A172 (cell line): ENCODE measurements around the gene CFAP298. TPM values are rescaled to one million over a fixed set of nuclear protein-coding genes. Genes with fewer than 3 reads are reported as not detected.

Experiments used
- DNase-seq: peaks from one replicate; pipeline ENCODE4 v3.0.0-alpha.2; 2015; ENCODE audit warnings: low spot score
- total RNA-seq: library from RNA; depleted of rRNA; stranded (reverse); fragments of >200 nt; shearing (Covaris generic); gene quantifications from 2 replicates; pipeline ENCODE4 v1.2.3, GENCODE V29; 2014

CFAP298 gene
- total RNA-seq, 1 experiment from 2014 or later, result 116 TPM

DNA sequence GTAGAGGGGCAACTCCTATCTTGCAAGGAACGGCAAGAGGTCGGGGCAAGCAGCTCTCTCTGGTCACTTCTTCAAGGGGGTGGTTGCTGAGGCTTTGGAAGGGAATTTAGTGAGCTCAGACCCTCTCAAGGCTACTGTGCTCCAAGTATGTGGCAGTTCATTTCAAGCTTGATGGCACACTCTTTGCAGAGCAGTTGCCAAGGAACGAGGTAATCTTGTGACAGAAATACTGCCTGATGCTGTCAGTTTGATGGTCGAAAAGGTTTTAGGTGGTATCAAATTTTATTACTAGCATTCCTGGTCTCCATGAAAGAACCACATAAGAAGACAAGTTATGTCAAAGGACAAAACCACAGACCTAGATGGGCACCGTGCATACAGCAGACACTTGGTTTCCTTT lies 13.1 kb downstream of the CFAP298 start:
- DNase-seq, result no peak

GRCh38 chr21:32597205-32597604 lies 15.0 kb downstream of the CFAP298 start:
- DNase-seq, result peak; percentile 97

- no peak for DNase-seq
Observed at GRCh38 chr21:32595431-32595830, 16.7 kb downstream of the CFAP298 start.

DNA sequence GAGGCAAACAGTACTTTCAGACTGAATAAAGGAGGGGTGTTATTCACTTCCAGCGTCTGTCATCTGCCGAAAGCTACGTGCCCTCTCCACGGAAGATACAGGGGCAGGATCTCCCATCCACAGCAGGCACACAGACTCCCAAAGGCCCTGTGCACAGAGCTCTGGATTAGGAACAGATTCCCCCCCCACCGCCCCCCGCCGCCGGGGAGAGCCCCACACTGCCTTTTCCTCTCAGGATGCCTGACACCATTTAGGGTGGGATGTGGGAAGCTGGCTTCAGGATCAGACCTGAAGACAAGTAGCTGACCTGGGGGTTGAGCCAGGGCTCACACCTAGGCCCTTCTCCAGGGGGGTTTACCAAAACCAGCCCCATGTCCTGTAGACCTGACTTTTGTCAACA lies 18.5 kb downstream of the CFAP298 start:
- DNase-seq, result no peak

DNA sequence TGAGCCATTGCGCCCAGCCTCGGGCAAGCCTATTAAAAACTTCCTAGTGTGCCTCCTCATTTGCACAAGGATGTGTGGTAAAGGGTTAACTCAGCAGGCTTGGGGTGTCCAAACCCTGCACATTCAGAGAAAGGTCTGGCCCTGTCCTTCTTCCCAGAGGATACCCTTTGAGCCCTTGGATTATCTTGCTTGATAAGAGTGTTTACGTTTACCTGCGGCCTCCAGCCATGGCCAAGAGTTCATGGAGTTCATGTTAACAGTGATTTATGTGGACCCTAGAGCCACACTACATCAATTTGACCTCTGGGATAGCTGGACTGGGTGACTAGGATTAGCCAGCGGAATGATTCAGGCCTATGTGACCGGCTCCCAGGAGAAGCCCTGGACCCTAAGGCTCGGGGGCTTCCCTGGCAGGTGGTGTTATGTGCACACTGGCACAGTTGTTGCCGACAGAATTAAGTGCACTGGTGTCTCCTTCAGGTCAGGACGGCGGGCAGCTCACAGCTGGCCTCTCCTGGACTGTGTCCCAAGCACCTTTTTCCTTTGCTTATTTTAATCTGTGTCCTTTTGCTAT lies 19.2 kb downstream of the CFAP298 start:
- DNase-seq, result no peak

- no peak for DNase-seq
Observed at GRCh38 chr21:32590130-32590529, 22.0 kb downstream of the CFAP298 start.

DNA sequence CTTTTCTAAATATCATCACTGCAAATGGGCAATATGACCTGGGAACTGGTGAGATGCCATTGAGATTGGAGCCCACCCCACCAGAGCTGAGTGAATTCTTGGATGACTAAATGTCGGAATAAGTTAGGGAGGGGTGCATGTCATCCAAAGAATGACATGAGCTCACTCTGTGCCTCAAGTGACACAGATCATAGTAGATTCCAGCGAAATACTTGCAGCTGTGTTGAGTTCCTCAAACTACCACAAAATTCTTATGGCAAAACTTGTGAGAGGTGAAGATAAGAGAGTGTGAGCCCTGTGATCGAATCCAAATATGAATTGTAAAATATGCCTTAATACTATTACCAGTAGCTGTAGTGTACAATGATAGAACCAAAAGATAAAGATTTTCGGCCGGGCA lies 24.5 kb downstream of the CFAP298 start:
- DNase-seq, result no peak

DNA sequence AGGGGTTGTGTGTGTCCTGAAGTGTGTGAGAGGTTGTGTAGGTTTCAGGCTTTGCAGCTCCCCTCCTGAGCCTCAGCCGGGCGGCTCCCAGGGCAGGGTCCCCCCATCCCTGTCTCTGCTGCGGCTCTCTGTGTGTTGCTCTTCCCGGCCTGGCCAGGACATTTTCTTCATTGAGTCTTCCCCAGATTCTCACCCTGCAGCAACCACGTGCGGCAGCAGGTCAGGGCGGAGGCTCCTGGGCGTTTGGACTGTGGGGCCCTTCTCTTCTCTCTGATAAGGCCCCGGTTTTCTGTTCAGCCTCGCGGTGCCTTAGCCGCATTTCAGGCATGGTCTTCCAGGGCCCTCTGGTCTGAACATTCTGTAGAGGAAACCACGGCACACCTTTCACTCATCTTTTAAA lies 25.1 kb downstream of the CFAP298 start:
- no peak for DNase-seq

DNA sequence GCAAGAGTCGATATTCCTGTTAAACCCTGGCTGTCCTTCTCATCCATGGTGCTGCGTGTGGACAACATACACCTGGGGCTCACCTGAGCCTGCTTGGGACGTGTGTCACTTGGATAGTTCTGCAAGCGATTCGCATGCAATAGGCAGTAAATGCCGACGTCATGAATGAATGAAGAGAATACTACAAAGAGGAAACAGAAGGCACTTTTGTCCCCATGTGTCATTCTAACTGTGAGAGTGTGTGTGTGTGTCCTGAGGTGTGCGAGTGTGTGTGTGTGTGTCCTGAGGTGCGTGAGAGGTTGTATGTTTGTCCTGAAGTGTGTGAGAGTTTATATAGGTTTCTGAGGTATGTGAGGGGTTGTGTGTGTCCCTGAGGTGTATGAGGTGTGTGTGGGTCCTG lies 26.2 kb downstream of the CFAP298 start:
- DNase-seq, result no peak

DNA sequence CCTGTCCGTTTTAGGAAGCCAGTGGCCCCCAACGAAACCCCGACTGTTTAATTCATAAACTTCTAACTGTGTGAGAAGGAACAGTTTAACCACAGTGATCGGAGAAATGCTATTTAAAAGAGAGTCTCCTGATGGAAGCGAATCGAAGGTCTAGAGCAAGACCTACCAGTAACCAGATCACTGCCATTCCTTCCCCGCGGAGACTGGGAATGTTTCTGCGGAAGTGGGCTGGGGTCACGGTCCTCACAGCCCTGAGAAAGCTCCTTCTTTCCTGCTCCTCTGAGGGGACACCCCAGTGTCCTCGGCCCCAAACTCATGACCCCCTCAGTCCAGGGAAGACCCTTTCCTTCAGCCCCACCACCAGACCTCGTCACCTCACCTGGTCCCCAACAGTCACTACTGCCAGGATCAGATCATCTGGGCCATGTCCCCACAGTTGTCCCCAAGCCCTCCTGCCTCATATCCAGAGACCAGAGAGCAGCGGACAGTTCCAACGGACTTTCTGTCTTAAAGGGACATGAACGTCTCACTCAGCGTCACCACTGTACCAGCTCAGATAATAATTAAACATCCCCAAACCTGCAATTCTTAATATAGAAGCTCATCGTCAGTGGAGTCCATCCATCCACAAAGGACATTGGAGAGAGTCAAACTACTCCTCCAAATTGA lies 27.0 kb downstream of the CFAP298 start, which contains the start of gene TCP10L:
TCP10L (minus strand) TSS at position 482 of the 669 bp plus-strand sequence. CDS start 1,219 bp downstream, outside the sequence.
- DNase-seq, result no peak

DNA sequence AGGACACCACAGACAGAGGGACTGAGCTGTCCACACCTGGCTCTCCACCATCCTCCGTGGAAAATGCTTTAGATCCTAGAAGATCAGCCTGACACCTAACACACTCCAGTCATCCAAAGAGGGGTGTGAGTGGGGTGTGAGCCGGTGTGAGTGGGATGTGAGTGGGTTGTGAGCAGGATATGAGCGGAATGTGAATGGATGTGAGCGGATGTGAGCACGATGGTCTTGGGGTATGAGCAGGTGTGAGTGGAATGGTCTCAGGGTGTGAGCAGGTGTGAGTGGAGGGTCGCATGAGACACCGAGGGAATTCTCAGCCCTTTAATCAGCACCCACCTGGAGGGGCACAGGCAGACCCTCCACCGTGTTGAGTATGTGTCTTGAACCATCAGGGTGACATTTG lies 27.7 kb downstream of the CFAP298 start:
- no peak for DNase-seq

DNA sequence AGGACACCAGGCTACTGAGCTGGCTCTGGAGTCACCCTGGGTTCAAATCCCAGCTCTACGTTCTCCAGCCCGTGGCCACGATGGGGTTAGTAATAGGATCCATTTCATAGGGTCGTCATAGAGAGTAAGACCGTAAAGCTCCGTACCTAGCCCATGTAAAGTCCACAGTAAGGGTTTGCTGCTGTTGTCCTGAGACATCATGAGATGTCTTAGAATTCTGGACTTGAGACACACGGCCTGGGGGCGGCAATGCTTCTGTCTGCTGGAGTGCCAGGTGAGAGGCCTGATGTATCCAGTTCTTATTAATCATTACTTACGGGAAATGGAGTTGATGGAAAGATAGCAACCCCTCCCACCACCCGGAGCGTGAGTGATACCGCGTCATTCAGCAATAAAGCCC lies 30.4 kb downstream of the CFAP298 start:
- no peak for DNase-seq

DNA sequence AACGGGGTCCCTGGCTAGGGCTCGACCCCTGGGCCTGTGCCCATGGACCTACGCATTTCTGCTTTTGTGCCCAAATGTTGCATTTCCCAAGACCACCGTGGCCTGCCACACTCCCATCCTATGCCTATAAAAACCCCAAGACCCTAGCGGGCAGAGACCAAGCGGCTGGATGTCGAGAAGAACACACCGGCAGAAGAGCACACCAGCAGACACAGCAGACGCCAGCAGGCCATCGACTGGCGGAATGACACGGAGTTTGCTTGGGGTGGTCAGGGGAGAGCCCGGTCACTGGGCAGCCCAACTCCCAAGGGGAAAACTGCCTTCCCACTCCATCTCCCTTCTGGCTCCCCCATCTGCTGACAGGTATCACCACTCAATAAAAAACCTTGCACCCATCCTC lies 31.2 kb downstream of the CFAP298 start:
- DNase-seq, result no peak

DNA sequence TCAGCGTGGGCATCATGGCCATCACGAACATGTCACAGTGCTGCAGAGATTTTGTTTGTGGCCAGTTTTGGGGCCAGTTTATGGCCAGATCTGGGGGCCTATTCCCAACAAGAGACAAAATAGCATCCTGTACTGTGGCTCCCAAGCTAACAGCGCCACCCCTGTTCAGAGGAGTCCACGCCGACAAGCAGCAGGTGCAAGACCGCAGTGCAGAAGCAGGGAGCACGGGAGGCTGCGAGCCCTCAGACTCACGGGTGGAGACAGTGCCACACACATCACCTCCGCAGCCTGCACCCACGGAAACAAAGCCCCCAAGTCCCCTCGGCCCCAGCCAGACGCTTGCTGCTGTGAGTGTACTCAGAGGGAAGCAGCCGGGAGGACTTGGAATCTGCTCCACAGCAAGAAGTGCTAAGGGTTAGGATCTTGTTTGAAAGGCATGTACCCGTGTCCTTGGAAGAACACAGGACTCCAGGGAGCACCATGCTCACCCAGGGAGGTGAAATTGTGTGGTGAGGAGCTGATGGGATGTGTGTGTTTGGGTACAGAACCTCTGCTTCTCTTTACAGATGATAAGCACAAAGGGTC lies 34.0 kb downstream of the CFAP298 start:
- DNase-seq, result no peak

DNA sequence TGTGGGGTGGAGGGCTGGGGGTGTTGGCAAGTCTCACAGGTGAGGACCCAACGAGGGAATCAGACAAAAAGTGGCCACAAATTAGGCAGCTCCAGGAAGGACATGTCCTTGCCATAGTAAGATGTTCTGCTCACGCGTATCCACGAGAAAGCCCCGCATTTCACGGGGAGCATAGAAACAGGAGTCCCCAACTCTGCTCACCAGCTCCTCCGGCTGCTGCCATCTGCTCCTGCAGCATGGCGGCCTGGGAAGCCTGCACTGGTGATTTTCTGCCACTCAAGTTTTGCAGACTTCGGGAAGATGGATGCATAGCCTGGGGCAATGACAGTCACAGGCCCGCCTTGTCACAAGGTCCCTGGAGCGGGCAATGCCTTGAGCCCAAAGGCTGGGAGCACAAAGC lies 36.2 kb downstream of the CFAP298 start:
- DNase-seq, result no peak

DNA sequence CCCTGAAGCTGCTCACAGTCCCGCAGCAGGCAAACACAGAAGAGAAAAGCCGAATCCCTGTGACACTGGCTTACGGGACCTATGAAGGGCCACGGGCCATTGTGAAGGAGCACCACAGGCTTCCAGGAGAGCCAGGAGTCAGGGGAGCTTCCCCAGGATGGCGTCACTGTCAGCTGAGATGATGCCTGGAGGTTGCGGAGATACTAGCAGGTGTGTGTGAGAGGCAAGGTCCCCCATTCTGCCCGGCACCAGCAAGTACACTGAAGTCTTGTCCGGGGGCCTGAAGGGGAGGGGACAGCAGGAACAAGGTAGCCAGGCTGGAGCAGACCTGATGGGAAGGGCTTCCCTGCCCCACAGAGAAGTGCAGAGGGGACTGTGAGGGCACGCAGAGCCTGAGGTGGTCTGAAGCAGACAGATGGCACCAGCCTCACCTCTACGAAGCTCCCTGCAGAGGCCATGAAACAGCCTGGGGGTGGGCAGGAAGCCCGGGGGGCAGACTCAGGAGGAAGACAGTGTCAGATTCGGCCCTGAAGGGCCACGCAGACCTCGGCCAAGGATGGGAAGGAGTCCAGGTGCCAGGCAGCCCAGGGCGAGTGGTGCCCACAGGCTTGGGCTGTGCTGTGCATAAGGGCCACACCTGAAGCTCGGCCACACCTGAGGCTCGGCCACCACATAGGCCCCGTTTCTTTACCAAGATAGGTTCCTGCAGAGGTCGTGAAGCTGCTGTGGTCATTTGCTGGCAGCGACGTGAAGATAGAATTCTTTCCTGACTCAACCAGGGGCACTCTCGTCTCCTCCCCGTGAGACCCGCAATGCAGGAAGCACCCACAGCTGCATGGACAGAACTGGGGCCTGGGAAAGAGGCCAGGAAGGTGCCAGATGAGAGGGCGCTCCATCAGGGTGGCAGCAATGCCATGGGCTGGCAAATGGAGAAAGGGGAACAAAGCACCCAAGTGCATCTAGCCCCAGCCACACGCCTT lies 36.9 kb downstream of the CFAP298 start:
- DNase-seq, result no peak

DNA sequence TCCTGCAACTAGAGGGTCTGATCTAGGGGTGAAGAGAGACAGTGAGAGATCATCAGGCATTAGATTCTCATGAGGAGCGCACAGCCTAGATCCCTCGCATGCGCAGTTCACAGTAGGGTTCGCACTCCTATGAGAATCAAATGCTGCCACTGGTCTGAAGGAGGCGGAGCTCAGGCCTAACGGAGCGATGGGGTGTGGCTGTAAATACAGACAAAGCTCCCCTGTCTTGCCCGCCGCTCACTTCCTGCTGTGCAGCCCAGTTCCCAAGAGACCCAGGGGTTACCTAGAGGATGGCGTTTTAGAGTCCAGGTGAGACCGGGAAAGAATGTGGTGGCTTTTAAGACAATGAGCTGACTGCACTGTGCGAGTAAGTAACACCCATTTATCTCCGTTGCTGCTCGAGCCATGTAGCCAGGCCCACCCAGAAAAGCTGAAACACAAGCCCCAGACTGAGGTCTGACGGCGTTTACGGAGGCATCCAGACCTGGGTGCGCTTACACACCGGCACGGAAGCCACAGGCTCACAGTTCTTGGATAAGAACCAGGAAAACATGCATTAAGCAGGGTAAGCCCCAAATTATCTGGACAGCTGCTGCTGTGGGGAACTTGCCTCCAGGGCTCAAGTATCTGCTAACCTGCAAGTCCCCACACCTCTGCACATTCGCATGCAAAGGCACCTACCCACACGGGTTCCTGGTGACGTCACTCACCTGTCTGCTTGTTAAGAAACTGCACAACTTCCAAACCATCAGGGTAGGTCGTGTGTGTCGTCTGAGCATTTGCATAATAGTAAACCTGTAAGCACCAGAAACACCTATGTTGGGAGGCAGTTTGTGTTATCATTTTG lies 39.4 kb downstream of the CFAP298 start:
- DNase-seq, result no peak

- no peak for DNase-seq
Observed at GRCh38 chr21:32570456-32570855, 41.7 kb downstream of the CFAP298 start.

DNA sequence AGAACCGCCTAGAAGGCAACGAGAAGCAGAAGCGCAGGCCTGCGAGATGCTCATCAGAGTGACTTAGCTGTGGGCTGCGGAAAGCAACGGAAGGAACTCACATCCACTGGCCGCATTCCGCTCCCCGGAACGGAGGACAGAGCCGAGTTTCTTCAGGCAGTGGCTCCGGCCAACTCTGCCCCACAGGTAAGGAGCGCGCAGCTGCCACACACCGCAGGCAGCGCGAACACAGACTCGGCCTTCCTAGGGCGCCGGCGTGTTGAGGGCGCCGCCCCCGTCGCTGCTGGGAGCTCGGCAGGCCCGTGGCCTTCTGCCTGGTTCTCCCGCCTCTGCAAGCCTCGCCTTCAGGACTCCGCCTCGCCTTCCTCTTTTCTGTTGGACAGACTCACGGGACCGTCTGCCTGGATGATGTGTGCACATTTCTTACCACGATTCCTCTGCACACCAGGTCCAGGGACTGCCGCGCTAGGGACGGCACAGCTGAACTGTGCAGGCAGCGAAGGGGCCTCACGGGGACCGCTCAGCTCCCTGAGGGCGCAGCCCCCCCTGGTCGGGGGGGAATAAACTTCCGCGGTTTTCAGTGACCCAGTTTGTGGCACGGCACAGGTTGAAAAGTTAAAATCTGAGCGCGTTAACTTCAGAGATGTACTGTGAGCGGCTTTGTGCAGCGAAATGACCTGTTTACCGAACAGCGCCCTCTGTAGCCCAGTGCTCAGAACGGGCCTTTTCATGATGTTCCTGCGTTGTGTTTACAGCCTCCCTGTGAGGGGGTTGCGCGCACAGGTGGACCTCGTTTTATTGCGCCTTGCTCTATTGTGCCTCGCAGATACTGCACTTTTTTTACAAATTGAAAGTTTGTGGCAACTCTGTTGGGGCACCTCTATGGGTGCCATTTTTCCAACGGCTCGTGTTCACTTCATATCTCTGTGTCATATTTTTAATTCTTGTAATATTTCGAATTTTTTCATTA lies 42.6 kb downstream of the CFAP298 start:
- DNase-seq, result peak; percentile 87

GRCh38 chr21:32567626-32568025 lies 44.6 kb downstream of the CFAP298 start:
- DNase-seq, result no peak
